HG03280 (cell line): ENCODE measurements around the gene SDHAF4.
"Not testable (repeated sequence)": the region's sequence is repeated elsewhere in the genome, so short reads cannot be mapped to it uniquely, and the experiment has no call there.

Experiments used
- ATAC-seq: cut with Tn5 transposase; IDR thresholded peaks from one replicate; pipeline ENCODE4 v1.9.1; 2021; ENCODE audit warnings: mild to moderate bottlenecking, moderate library complexity; ENCODE audit not compliant: unreplicated experiment

The SDHAF4 gene

GRCh38 chr6:70566751-70567382 lies at the start of gene SDHAF4:
Gene SDHAF4, plus strand, starts transcription at chr6:70566930. Its CDS starts 11 bp downstream, at chr6:70566941.
- ATAC-seq, result peak; percentile 100

GRCh38 chr6:70518723-70519122 lies 48.0 kb upstream of the SDHAF4 start:
- ATAC-seq, result no peak

- no peak for ATAC-seq
Observed at GRCh38 chr6:70520575-70520974, 46.2 kb upstream of the SDHAF4 start.

- no peak for ATAC-seq
Observed at GRCh38 chr6:70524721-70525286, 41.9 kb upstream of the SDHAF4 start.

GRCh38 chr6:70527071-70527737 lies 39.5 kb upstream of the SDHAF4 start:
- no peak for ATAC-seq

- no peak for ATAC-seq
Observed at GRCh38 chr6:70530023-70530422, 36.7 kb upstream of the SDHAF4 start.

GRCh38 chr6:70531133-70531532 lies 35.6 kb upstream of the SDHAF4 start:
- ATAC-seq, result no peak

GRCh38 chr6:70537266-70537665 lies 29.5 kb upstream of the SDHAF4 start:
- no peak for ATAC-seq

GRCh38 chr6:70538376-70538775 lies 28.4 kb upstream of the SDHAF4 start:
- ATAC-seq, result peak; percentile 70

- no peak for ATAC-seq
Observed at GRCh38 chr6:70547313-70547712, 19.4 kb upstream of the SDHAF4 start.

- no peak for ATAC-seq
Observed at GRCh38 chr6:70547905-70548304, 18.8 kb upstream of the SDHAF4 start.

- ATAC-seq, result no peak
Observed at GRCh38 chr6:70549327-70549726, 17.4 kb upstream of the SDHAF4 start.

- no peak for ATAC-seq
Observed at GRCh38 chr6:70551566-70551965, 15.2 kb upstream of the SDHAF4 start.

GRCh38 chr6:70552286-70552940 lies 14.3 kb upstream of the SDHAF4 start:
- ATAC-seq, result not testable (repeated sequence)

- ATAC-seq, result no peak
Observed at GRCh38 chr6:70552974-70553373, 13.8 kb upstream of the SDHAF4 start.

GRCh38 chr6:70557998-70558397 lies 8.7 kb upstream of the SDHAF4 start:
- ATAC-seq, result no peak

- not testable (repeated sequence) for ATAC-seq
Observed at GRCh38 chr6:70562401-70562800, 4.3 kb upstream of the SDHAF4 start.

- ATAC-seq, result no peak
Observed at GRCh38 chr6:70563530-70563929, 3.2 kb upstream of the SDHAF4 start.

- no peak for ATAC-seq
Observed at GRCh38 chr6:70574643-70575042, 7.9 kb downstream of the SDHAF4 start.

GRCh38 chr6:70575899-70576495 lies 9.3 kb downstream of the SDHAF4 start:
- ATAC-seq, result no peak

- peak; percentile 98 for ATAC-seq
Observed at GRCh38 chr6:70586114-70586513, 19.4 kb downstream of the SDHAF4 start.
